IMR-90 (cell line): Measurements from ENCODE around the gene GNAS-AS1.
A peak's percentile ranks its signal among the peaks of the same experiment; 100 is the strongest.

Experiments used
- MAFK ChIP-seq: IDR thresholded peaks from 2 replicates; pipeline ENCODE4 v1.6.1; 2012; ENCODE audit warnings: low read depth, low read length, improper control_type of control experiment
- MXI1 ChIP-seq: IDR thresholded peaks from 2 replicates; pipeline ENCODE4 v1.6.1; 2012; ENCODE audit warnings: low read depth, mild to moderate bottlenecking, low read length, moderate library complexity, borderline replicate concordance
- NFE2L2 ChIP-seq: fragments of 150-350 bp; IDR thresholded peaks from 2 replicates; pipeline ENCODE4 v1.6.1; 2016; ENCODE audit warnings: low read depth, mild to moderate bottlenecking, low read length
- POLR2A ChIP-seq: IDR thresholded peaks from 2 replicates; pipeline ENCODE4 v1.6.1; 2012; ENCODE audit warnings: mild to moderate bottlenecking, low read depth, low read length
- RFX5 ChIP-seq: IDR thresholded peaks from 2 replicates; pipeline ENCODE4 v1.8.0; 2012; ENCODE audit warnings: low read depth, mild to moderate bottlenecking, low read length, moderate library complexity
- SMC3 ChIP-seq: fragments of 150-350 bp; IDR thresholded peaks from 2 replicates; pipeline ENCODE4 v1.6.1; 2016; ENCODE audit warnings: low read depth, mild to moderate bottlenecking, antibody characterized with exemption, low read length, moderate library complexity
- TF ChIP-seq, protein P1 (sequence below): conservative IDR thresholded peaks from 2 replicates; pipeline ENCODE4 v1.5.1; 2012; ENCODE audit warnings: mild to moderate bottlenecking, low read depth, low read length, improper control_type of control experiment
- TF ChIP-seq, protein P2 (sequence below): fragments of 150-350 bp; IDR thresholded peaks from 2 replicates; pipeline ENCODE4 v1.6.1; 2017; ENCODE audit warnings: mild to moderate bottlenecking, antibody characterized with exemption, low read length, low read depth
- TF ChIP-seq, protein P3 (sequence below): fragments of 150-350 bp; IDR thresholded peaks from 2 replicates; pipeline ENCODE4 v1.6.1; 2016; ENCODE audit warnings: low read depth, mild to moderate bottlenecking, low read length, moderate library complexity, borderline replicate concordance

DNA sequence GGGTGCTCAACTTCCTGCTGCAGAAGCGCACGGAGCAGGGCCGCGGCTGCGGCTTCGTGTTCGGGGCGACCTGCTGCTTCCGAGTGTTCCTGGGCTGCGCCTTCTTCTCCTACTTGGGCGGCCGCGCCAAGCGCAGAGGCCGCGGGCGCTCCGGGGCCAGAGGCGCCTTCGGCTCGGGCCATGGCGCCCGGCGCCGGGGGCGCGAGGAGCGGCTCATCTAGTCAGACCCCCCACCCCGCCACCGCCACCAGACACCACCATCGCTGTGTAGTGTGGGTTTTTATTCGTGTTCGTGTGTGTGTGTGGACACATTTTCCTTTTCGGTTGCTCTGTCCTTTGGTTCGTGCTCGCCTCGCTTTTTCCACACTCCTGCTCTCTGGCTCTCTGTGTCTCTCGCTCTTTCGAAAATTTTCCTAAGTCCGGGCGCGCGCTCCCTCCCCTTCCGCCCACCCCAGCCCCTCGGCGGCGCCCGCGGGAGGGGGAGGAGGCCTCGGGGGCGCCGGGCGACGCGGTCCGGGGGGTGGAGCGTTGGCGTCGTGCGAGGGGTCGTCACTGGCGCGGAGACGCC is 39.9 kb upstream of the GNAS-AS1 start:
- TF ChIP-seq, protein P1, sequence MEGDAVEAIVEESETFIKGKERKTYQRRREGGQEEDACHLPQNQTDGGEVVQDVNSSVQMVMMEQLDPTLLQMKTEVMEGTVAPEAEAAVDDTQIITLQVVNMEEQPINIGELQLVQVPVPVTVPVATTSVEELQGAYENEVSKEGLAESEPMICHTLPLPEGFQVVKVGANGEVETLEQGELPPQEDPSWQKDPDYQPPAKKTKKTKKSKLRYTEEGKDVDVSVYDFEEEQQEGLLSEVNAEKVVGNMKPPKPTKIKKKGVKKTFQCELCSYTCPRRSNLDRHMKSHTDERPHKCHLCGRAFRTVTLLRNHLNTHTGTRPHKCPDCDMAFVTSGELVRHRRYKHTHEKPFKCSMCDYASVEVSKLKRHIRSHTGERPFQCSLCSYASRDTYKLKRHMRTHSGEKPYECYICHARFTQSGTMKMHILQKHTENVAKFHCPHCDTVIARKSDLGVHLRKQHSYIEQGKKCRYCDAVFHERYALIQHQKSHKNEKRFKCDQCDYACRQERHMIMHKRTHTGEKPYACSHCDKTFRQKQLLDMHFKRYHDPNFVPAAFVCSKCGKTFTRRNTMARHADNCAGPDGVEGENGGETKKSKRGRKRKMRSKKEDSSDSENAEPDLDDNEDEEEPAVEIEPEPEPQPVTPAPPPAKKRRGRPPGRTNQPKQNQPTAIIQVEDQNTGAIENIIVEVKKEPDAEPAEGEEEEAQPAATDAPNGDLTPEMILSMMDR, result no peak
- 0 out of 2 replicates have a peak, but pooled peaks have one; percentile 12 for TF ChIP-seq POLR2A
- TF ChIP-seq, protein P2, sequence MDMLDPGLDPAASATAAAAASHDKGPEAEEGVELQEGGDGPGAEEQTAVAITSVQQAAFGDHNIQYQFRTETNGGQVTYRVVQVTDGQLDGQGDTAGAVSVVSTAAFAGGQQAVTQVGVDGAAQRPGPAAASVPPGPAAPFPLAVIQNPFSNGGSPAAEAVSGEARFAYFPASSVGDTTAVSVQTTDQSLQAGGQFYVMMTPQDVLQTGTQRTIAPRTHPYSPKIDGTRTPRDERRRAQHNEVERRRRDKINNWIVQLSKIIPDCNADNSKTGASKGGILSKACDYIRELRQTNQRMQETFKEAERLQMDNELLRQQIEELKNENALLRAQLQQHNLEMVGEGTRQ, result no peak
- TF ChIP-seq, protein P3, sequence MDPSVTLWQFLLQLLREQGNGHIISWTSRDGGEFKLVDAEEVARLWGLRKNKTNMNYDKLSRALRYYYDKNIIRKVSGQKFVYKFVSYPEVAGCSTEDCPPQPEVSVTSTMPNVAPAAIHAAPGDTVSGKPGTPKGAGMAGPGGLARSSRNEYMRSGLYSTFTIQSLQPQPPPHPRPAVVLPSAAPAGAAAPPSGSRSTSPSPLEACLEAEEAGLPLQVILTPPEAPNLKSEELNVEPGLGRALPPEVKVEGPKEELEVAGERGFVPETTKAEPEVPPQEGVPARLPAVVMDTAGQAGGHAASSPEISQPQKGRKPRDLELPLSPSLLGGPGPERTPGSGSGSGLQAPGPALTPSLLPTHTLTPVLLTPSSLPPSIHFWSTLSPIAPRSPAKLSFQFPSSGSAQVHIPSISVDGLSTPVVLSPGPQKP, result no peak
- TF ChIP-seq MXI1, result peak; percentile 7; the same call in 1 of the 2 replicates
- no peak for TF ChIP-seq SMC3
- no peak for TF ChIP-seq NFE2L2
- TF ChIP-seq RFX5, result no peak
- no peak for TF ChIP-seq MAFK
